HS-27A (cell line): ENCODE results near the gene SMIM10L2A.
A peak's percentile ranks its signal among the peaks of the same experiment; 100 is the strongest.
"Not testable (repeated sequence)": the region's sequence is repeated elsewhere in the genome, so short reads cannot be mapped to it uniquely, and the experiment has no call there.

Experiments used
- DNase-seq: peaks from one replicate; pipeline ENCODE4 v3.0.0-alpha.2; 2012; ENCODE audit warnings: low read depth, missing footprints

Gene SMIM10L2A

GRCh38 chrX:135454816-135455215, 33.1 kb downstream of the SMIM10L2A start:
- DNase-seq = no peak

DNA sequence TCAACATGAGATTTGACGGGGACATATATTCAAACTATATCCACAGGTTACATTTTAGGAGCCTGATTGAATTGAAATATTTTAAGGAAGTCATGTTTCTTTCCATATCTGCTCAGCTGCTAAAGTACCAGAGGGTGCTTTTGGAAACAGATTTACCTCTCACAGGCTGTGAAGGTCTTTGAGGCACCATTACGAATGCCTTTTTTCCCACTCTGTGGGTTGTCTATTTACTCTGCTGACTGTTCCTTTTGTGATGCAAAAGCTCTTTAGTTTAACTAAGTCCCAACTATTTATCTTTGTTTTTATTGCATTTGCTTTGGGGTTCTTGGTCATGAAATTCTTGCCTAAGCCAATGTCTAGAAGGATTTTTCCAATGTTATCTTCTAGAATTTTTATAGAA, 40.0 kb downstream of the SMIM10L2A start:
- DNase-seq = not testable (repeated sequence)

DNA sequence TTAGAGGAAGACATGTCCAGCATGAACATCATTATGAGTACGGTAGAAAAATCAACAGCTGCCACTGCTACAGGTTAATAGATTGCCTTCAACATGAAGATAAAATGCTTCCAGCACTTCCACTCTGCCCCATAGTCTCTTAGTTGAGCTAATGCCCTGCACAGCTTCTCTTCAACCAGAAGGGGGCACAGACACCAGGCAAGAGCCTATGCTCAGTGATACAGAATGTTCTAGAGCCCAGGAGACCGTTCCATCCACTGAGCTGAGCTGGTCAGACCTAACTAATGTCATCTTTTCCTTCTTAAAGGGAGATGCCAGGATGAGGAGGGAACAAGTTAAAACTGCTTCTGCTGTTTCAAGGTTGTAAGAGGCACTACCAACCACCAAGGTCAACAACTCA, 42.2 kb downstream of the SMIM10L2A start:
- DNase-seq = no peak

- DNase-seq = no peak
These were observed 54.6 kb downstream of the SMIM10L2A start for GRCh38 chrX:135476378-135476777.

GRCh38 chrX:135477576-135477975, 55.8 kb downstream of the SMIM10L2A start:
- DNase-seq = peak; percentile 17
